Spleen (tissue), 7 donors: ENCODE data around the gene TBC1D13.

Experiments used
- POLR2A ChIP-seq, 3 donors: fragments of 450-650 bp; IDR thresholded peaks; one replicate each; pipeline ENCODE4 v1.5.1; 2017; ENCODE audit warnings: antibody characterized with exemption in 3 of 3, mild to moderate bottlenecking in 1 of 3
- TF ChIP-seq, protein P1 (sequence below), 11 experiments: fragments of 200-600 bp in 7 of 11; fragments of 450-650 bp in 4 of 11; sonication (generic) in 4 of 11; IDR thresholded peaks in 8 of 11; conservative IDR thresholded peaks in 3 of 11; 1 replicate in 7 of 11; 2 replicates in 4 of 11; pipeline versions ENCODE4 v1.4.0 to v1.8.0; 2016 to 2021; ENCODE audit warnings: antibody characterized with exemption in 11 of 11, inconsistent platforms in 4 of 11, mild to moderate bottlenecking in 1 of 11
- donor health status: DM: no; HTN: no; CAD: no; lungs with moderate emphysema.
- donor health status: DM: no; HTN: no; CAD: no.
- donor health status: DM: no; HTN: no; CAD: no.

DNA sequence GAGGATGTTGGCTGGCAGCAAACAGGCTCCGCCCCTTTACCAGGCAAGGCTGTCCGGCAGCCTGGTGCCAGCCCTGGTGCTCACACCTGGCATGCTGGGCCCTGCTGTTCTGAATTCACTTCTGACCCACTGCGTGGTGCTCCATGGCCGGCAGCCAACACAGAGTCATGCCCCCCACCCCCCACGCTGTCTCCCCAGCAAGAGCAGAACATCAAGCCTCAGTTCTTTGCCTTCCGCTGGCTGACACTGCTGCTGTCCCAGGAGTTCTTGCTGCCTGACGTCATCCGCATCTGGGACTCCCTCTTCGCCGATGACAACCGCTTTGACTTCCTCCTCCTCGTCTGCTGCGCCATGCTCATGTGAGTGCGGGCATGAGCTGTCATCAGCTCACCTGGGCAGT, 18.6 kb downstream of the TBC1D13 start:
- no peak for TF ChIP-seq POLR2A (IDR thresholded peaks at IDR 0.05)
- TF ChIP-seq, protein P1, sequence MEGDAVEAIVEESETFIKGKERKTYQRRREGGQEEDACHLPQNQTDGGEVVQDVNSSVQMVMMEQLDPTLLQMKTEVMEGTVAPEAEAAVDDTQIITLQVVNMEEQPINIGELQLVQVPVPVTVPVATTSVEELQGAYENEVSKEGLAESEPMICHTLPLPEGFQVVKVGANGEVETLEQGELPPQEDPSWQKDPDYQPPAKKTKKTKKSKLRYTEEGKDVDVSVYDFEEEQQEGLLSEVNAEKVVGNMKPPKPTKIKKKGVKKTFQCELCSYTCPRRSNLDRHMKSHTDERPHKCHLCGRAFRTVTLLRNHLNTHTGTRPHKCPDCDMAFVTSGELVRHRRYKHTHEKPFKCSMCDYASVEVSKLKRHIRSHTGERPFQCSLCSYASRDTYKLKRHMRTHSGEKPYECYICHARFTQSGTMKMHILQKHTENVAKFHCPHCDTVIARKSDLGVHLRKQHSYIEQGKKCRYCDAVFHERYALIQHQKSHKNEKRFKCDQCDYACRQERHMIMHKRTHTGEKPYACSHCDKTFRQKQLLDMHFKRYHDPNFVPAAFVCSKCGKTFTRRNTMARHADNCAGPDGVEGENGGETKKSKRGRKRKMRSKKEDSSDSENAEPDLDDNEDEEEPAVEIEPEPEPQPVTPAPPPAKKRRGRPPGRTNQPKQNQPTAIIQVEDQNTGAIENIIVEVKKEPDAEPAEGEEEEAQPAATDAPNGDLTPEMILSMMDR (IDR thresholded peaks at IDR 0.05 in 8 of 11, conservative IDR thresholded peaks at IDR 0.05 in 3 of 11): no peak
